Stimulated activated CD4-positive, alpha-beta T cell treated with anti-CD3 and anti-CD28 coated beads, Interleukin-12 subunit alpha, Interleukin-12 subunit beta, amount 100 ng/mL, for 24 hours (primary cell): Measurements from ENCODE around the gene PSAPL1.

ENCODE experiments used
- DNase-seq, 2 experiments: peaks; one replicate each; pipeline ENCODE4 v3.0.0-alpha.2; 2020; ENCODE audit warnings: low read depth in 2 of 2

PSAPL1 gene

GRCh38 chr4:7419961-7420660, 14.6 kb downstream of the PSAPL1 start:
- DNase-seq = no peak

- no peak for DNase-seq
Observed at GRCh38 chr4:7418131-7418943, 16.4 kb downstream of the PSAPL1 start.

GRCh38 chr4:7417639-7418038, 17.1 kb downstream of the PSAPL1 start:
- no peak for DNase-seq

GRCh38 chr4:7416745-7417432, 17.8 kb downstream of the PSAPL1 start:
- no peak for DNase-seq

GRCh38 chr4:7415927-7416686, 18.6 kb downstream of the PSAPL1 start:
- DNase-seq = no peak

GRCh38 chr4:7414736-7415510, 19.8 kb downstream of the PSAPL1 start:
- no peak for DNase-seq

- DNase-seq = no peak
Observed at GRCh38 chr4:7414046-7414445, 20.7 kb downstream of the PSAPL1 start.

- DNase-seq = no peak
Observed at GRCh38 chr4:7412554-7412912, 22.2 kb downstream of the PSAPL1 start.

- DNase-seq = no peak
Observed at GRCh38 chr4:7411896-7412553, 22.7 kb downstream of the PSAPL1 start.

GRCh38 chr4:7411491-7411890, 23.2 kb downstream of the PSAPL1 start:
- no peak for DNase-seq

GRCh38 chr4:7410446-7410845, 24.3 kb downstream of the PSAPL1 start:
- no peak for DNase-seq

- no peak for DNase-seq
Observed at GRCh38 chr4:7408166-7408565, 26.6 kb downstream of the PSAPL1 start.

GRCh38 chr4:7403001-7403400, 31.7 kb downstream of the PSAPL1 start:
- no peak for DNase-seq

GRCh38 chr4:7402526-7402925, 32.2 kb downstream of the PSAPL1 start:
- DNase-seq = no peak

- no peak for DNase-seq
Observed at GRCh38 chr4:7400671-7401298, 33.9 kb downstream of the PSAPL1 start.

GRCh38 chr4:7399440-7400234, 35.1 kb downstream of the PSAPL1 start:
- DNase-seq = no peak

- DNase-seq = no peak
Observed at GRCh38 chr4:7398788-7399439, 35.8 kb downstream of the PSAPL1 start.

- DNase-seq = no peak
Observed at GRCh38 chr4:7398104-7398423, 36.7 kb downstream of the PSAPL1 start.
